HEK293 (cell line): ENCODE data around the gene ZNF540.

Experiments used
- CTCF ChIA-PET: fragments of 350-600 bp; formaldehyde crosslinking; extraction: SDS; loops from one replicate; lab custom pipeline; 2021; ENCODE audit warnings: antibody characterized with exemption; lab: Yijun Ruan, JAX
- POLR2A ChIA-PET: fragments of 300-600 bp; formaldehyde crosslinking; extraction: SDS; loops from one replicate; lab custom pipeline; 2020; ENCODE audit warnings: antibody characterized with exemption, inconsistent platforms; lab: Yijun Ruan, JAX
- H3K27ac ChIP-seq: fragments of 200-500 bp; sonication (Bioruptor generic); 2 replicates; pipeline ENCODE4 v1.5.1; 2014; ENCODE audit warnings: low read depth, low read length, control low read depth, inconsistent platforms; ENCODE audit errors: extremely low read depth
- H3K36me3 ChIP-seq, 2 experiments: fragments of 200-500 bp in 1 of 2; sonication (Bioruptor generic) in 1 of 2; 1 replicate in 1 of 2; 2 replicates in 1 of 2; pipeline ENCODE4 v1.5.1; 2014 to 2017; ENCODE audit warnings: inconsistent platforms in 2 of 2, low read length in 2 of 2; ENCODE audit not compliant: control insufficient read depth in 2 of 2, insufficient read depth in 1 of 2
- H3K4me1 ChIP-seq: fragments of 200-500 bp; sonication (Bioruptor generic); 2 replicates; pipeline ENCODE4 v1.5.1; 2014; ENCODE audit warnings: mild to moderate bottlenecking, low read length, inconsistent platforms; ENCODE audit not compliant: control insufficient read depth, insufficient read depth
- H3K4me3 ChIP-seq: 2 replicates; pipeline ENCODE4 v1.5.1; 2011; ENCODE audit warnings: low read depth, mild to moderate bottlenecking, control low read depth, low read length, moderate library complexity
- H3K9me3 ChIP-seq: fragments of 200-500 bp; sonication (Bioruptor generic); 2 replicates; pipeline ENCODE4 v1.5.1; 2014; ENCODE audit warnings: low read depth, low read length, inconsistent platforms; ENCODE audit not compliant: control insufficient read depth, insufficient read depth
- BCL11A ChIP-seq: fragments of 450-650 bp; formaldehyde crosslinking; IDR thresholded peaks from 2 replicates; pipeline ENCODE4 v1.5.1; 2016; ENCODE audit warnings: low read depth, missing biosample characterization, missing genetic modification characterization
- IKZF3 ChIP-seq: fragments of 450-650 bp; IDR thresholded peaks from 2 replicates; pipeline ENCODE4 v1.5.0; 2018; ENCODE audit warnings: missing biosample characterization, mild to moderate bottlenecking, missing genetic modification characterization, moderate library complexity
- PATZ1 ChIP-seq: fragments of 450-650 bp; formaldehyde crosslinking; IDR thresholded peaks from 2 replicates; pipeline ENCODE4 v1.5.1; 2016; ENCODE audit warnings: missing biosample characterization, missing genetic modification characterization
- SP7 ChIP-seq: fragments of 450-650 bp; formaldehyde crosslinking; IDR thresholded peaks from 2 replicates; pipeline ENCODE4 v1.5.1; 2016; ENCODE audit warnings: missing biosample characterization, missing genetic modification characterization
- YY1 ChIP-seq: fragments of 450-650 bp; formaldehyde crosslinking; IDR thresholded peaks from 2 replicates; pipeline ENCODE4 v1.5.1; 2018; ENCODE audit warnings: missing biosample characterization, missing genetic modification characterization
- ZBTB10 ChIP-seq: fragments of 450-650 bp; formaldehyde crosslinking; IDR thresholded peaks from 2 replicates; pipeline ENCODE4 v1.5.1; 2016; ENCODE audit warnings: missing biosample characterization, missing genetic modification characterization
- ZBTB8A ChIP-seq: fragments of 450-650 bp; formaldehyde crosslinking; IDR thresholded peaks from 2 replicates; pipeline ENCODE4 v1.5.1; 2016; ENCODE audit warnings: missing biosample characterization, missing genetic modification characterization
- ZFP37 ChIP-seq: fragments of 450-650 bp; formaldehyde crosslinking; IDR thresholded peaks from 2 replicates; pipeline ENCODE4 v1.5.1; 2016; ENCODE audit warnings: missing biosample characterization, missing genetic modification characterization
- ZFP69B ChIP-seq: fragments of 450-650 bp; formaldehyde crosslinking; IDR thresholded peaks from 2 replicates; pipeline ENCODE4 v1.5.1; 2016; ENCODE audit warnings: missing biosample characterization, missing genetic modification characterization
- ZNF19 ChIP-seq: fragments of 450-650 bp; formaldehyde crosslinking; IDR thresholded peaks from 2 replicates; pipeline ENCODE4; 2016; ENCODE audit warnings: missing biosample characterization, missing genetic modification characterization, low read depth
- ZNF24 ChIP-seq: fragments of 450-650 bp; formaldehyde crosslinking; IDR thresholded peaks from 2 replicates; pipeline ENCODE4 v1.5.1; 2016; ENCODE audit warnings: missing biosample characterization, missing genetic modification characterization
- ZNF274 ChIP-seq, 2 experiments: fragments of 200-500 bp in 1 of 2; fragments of 450-650 bp in 1 of 2; sonication (Bioruptor generic) in 1 of 2; formaldehyde crosslinking in 1 of 2; IDR thresholded peaks; 2 replicates each; pipeline versions ENCODE4 v1.5.1 to v1.6.1; 2014 to 2016; ENCODE audit warnings: borderline replicate concordance in 1 of 2, inconsistent platforms in 1 of 2, low read length in 1 of 2, missing biosample characterization in 1 of 2, missing genetic modification characterization in 1 of 2
- ZNF362 ChIP-seq: fragments of 450-650 bp; formaldehyde crosslinking; IDR thresholded peaks from 2 replicates; pipeline ENCODE4 v1.5.1; 2016; ENCODE audit warnings: missing biosample characterization, missing genetic modification characterization
- ZNF37A ChIP-seq: fragments of 450-650 bp; IDR thresholded peaks from 2 replicates; pipeline ENCODE4 v1.5.1; 2018; ENCODE audit warnings: missing biosample characterization, missing genetic modification characterization
- ZNF391 ChIP-seq: fragments of 450-650 bp; formaldehyde crosslinking; IDR thresholded peaks from 2 replicates; pipeline ENCODE4 v1.5.1; 2016; ENCODE audit warnings: low read depth, missing biosample characterization, missing genetic modification characterization, borderline replicate concordance
- ZNF394 ChIP-seq: fragments of 450-650 bp; formaldehyde crosslinking; IDR thresholded peaks from 2 replicates; pipeline ENCODE4 v1.5.1; 2016; ENCODE audit warnings: missing biosample characterization, missing genetic modification characterization, mild to moderate bottlenecking, moderate library complexity, borderline replicate concordance
- ZNF510 ChIP-seq: fragments of 450-650 bp; formaldehyde crosslinking; IDR thresholded peaks from 2 replicates; pipeline ENCODE4 v1.5.1; 2018; ENCODE audit warnings: mild to moderate bottlenecking, missing genetic modification characterization, missing biosample characterization; ENCODE audit not compliant: insufficient replicate concordance
- ZNF529 ChIP-seq: fragments of 450-650 bp; formaldehyde crosslinking; IDR thresholded peaks from 2 replicates; pipeline ENCODE4 v1.5.1; 2017; ENCODE audit warnings: missing genetic modification characterization, missing biosample characterization; ENCODE audit not compliant: insufficient replicate concordance
- ZNF544 ChIP-seq: fragments of 450-650 bp; formaldehyde crosslinking; IDR thresholded peaks from 2 replicates; pipeline ENCODE4 v1.5.0; 2017; ENCODE audit warnings: missing biosample characterization, missing genetic modification characterization
- ZNF548 ChIP-seq: fragments of 450-650 bp; formaldehyde crosslinking; IDR thresholded peaks from 2 replicates; pipeline ENCODE4 v1.5.1; 2016; ENCODE audit warnings: missing biosample characterization, missing genetic modification characterization
- ZNF610 ChIP-seq: fragments of 450-650 bp; formaldehyde crosslinking; IDR thresholded peaks from 2 replicates; pipeline ENCODE4 v1.5.1; 2016; ENCODE audit warnings: missing biosample characterization, missing genetic modification characterization, borderline replicate concordance
- ZNF664 ChIP-seq: fragments of 450-650 bp; formaldehyde crosslinking; IDR thresholded peaks from 2 replicates; pipeline ENCODE4 v1.5.1; 2016; ENCODE audit warnings: missing biosample characterization, missing genetic modification characterization
- ZNF670 ChIP-seq: fragments of 450-650 bp; formaldehyde crosslinking; IDR thresholded peaks from 2 replicates; pipeline ENCODE4 v1.5.1; 2016; ENCODE audit warnings: missing biosample characterization, missing genetic modification characterization, low read depth
- ZNF747 ChIP-seq: fragments of 450-650 bp; formaldehyde crosslinking; IDR thresholded peaks from 2 replicates; pipeline ENCODE4 v1.5.1; 2016; ENCODE audit warnings: missing biosample characterization, missing genetic modification characterization
- ZSCAN16 ChIP-seq: fragments of 450-650 bp; formaldehyde crosslinking; IDR thresholded peaks from 2 replicates; pipeline ENCODE4 v1.5.1; 2016; ENCODE audit warnings: missing biosample characterization, missing genetic modification characterization
- ZXDB ChIP-seq: fragments of 450-650 bp; formaldehyde crosslinking; IDR thresholded peaks from 2 replicates; pipeline ENCODE4 v1.5.1; 2016; ENCODE audit warnings: missing biosample characterization, missing genetic modification characterization
- TF ChIP-seq, protein P1 (sequence below): fragments of 450-650 bp; formaldehyde crosslinking; optimal IDR thresholded peaks from 2 replicates; pipeline ENCODE3; 2016; ENCODE audit warnings: missing biosample characterization, mild to moderate bottlenecking, missing genetic modification characterization
- TF ChIP-seq, protein P2 (sequence below): sonication (generic); formaldehyde crosslinking; IDR thresholded peaks from 2 replicates; pipeline ENCODE4 v1.8.1; 2022; ENCODE audit warnings: mild to moderate bottlenecking, moderate library complexity, missing genetic modification reagents

The ZNF540 gene

GRCh38 chr19:37594304-37594981 is at the start of gene ZNF540, which contains the start of gene ZNF571:
ZNF540 (plus strand) TSS chr19:37594876; CDS start chr19:37598448, 3,572 bp downstream.
ZNF571 (minus strand) TSS chr19:37594792; CDS start chr19:37586676, 8,116 bp downstream.
- ChIA-PET POLR2A (interaction anchor here (0.5 to 2.4 kb wide), 32 partner anchors 11 to 1910 kb away, joined by 3 to 29 read pairs (median 6); partner anchors contain the start of genes FAM98C, PSMD8, SIPA1L3 and WDR87), CTCF (interaction anchor here (0.7 to 0.8 kb wide), 2 partner anchors 125 to 1216 kb away, joined by 5 read pairs; partner anchors contain the start of genes ZFP14 and ZNF607)
- TF ChIP-seq ZNF394 (peak; percentile 88), ZXDB (peak; percentile 100), SP7 (peak; percentile 97), ZNF529 (tag by site-specific recombination) (no peak), BCL11A (peak; percentile 88), ZNF548 (tag by site-specific recombination) (peak; percentile 88), ZNF664 (tag by site-specific recombination) (no peak; the same call in none of the 2 replicates), ZNF391 (tag by site-specific recombination) (peak; percentile 99; the same call in 1 of the 2 replicates), ZNF274 (IDR thresholded peaks at IDR 0.05; ENCODE audit: low read length) (no peak), ZNF274 (tag by site-specific recombination; IDR thresholded peaks at IDR 0.05; ENCODE audit: borderline replicate concordance) (peak; percentile 72; the same call in 1 of the 2 replicates), ZNF510 (tag by site-specific recombination) (peak; percentile 75), ZNF610 (tag by site-specific recombination) (peak; percentile 97), PATZ1 (tag by site-specific recombination) (peak; percentile 100), IKZF3 (peak; percentile 90), ZNF670 (tag by site-specific recombination) (no peak), ZNF544 (tag by site-specific recombination) (peak; percentile 72), ZBTB10 (tag by site-specific recombination) (peak; percentile 99), ZSCAN16 (tag by site-specific recombination) (peak; percentile 46; the same call in 1 of the 2 replicates), ZFP37 (tag by site-specific recombination) (peak; percentile 99), ZBTB8A (tag by site-specific recombination) (peak; percentile 83), YY1 (peak; percentile 93), ZNF24 (tag by site-specific recombination) (peak; percentile 97), ZFP69B (tag by site-specific recombination) (peak; percentile 96), ZNF747 (tag by site-specific recombination) (0 out of 2 replicates have a peak, but pooled peaks have one; percentile 49), ZNF19 (tag by site-specific recombination) (peak; percentile 100), ZNF362 (peak; percentile 81), ZNF37A (no peak; the same call in 1 of the 2 replicates)
- TF ChIP-seq, protein P1, sequence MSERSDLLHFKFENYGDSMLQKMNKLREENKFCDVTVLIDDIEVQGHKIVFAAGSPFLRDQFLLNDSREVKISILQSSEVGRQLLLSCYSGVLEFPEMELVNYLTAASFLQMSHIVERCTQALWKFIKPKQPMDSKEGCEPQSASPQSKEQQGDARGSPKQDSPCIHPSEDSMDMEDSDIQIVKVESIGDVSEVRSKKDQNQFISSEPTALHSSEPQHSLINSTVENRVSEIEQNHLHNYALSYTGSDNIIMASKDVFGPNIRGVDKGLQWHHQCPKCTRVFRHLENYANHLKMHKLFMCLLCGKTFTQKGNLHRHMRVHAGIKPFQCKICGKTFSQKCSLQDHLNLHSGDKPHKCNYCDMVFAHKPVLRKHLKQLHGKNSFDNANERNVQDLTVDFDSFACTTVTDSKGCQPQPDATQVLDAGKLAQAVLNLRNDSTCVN (tag by site-specific recombination) = peak; percentile 74
- TF ChIP-seq, protein P2, sequence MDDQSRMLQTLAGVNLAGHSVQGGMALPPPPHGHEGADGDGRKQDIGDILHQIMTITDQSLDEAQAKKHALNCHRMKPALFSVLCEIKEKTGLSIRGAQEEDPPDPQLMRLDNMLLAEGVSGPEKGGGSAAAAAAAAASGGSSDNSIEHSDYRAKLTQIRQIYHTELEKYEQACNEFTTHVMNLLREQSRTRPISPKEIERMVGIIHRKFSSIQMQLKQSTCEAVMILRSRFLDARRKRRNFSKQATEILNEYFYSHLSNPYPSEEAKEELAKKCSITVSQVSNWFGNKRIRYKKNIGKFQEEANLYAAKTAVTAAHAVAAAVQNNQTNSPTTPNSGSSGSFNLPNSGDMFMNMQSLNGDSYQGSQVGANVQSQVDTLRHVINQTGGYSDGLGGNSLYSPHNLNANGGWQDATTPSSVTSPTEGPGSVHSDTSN (CRISPR knock-in tag) = no peak

More at GRCh38 chr19:37594304-37594981, at the start of gene ZNF540, which contains the start of gene ZNF571:
- peak within 1 kb of the TSS; percentile 87 for H3K27ac ChIP-seq
- peak within 1 kb of the TSS; percentile 71 for H3K4me3 ChIP-seq
- H3K4me1 ChIP-seq = 0 out of 2 replicates have a peak, but pooled peaks cover 5% of the 10 kb centered on the region
- peaks cover 8 to 23% of the 10 kb centered on the region in 2 experiments for H3K36me3 ChIP-seq
- H3K9me3 ChIP-seq = peaks cover 8% of the 10 kb centered on the region
